ENCODE data around the gene RIN2.
"Not testable (repeated sequence)": the region's sequence is repeated elsewhere in the genome, so short reads cannot be mapped to it uniquely, and the experiment has no call there.

Gene RIN2

GRCh38 chr20:19802492-19803158, 44.6 kb downstream of the RIN2 start:
- TF ChIP-seq BACH2 (CRISPR knock-in tag; IDR thresholded peaks at IDR 0.05; ENCODE audit: borderline replicate concordance): no peak
- TF ChIP-seq ZFP30 (CRISPR knock-in tag; IDR thresholded peaks at IDR 0.05): no peak
- TF ChIP-seq RARB (CRISPR knock-in tag; IDR thresholded peaks at IDR 0.05): no peak
- no peak for TF ChIP-seq SNAI2 (CRISPR knock-in tag; IDR thresholded peaks at IDR 0.05)
- TF ChIP-seq, protein P1, sequence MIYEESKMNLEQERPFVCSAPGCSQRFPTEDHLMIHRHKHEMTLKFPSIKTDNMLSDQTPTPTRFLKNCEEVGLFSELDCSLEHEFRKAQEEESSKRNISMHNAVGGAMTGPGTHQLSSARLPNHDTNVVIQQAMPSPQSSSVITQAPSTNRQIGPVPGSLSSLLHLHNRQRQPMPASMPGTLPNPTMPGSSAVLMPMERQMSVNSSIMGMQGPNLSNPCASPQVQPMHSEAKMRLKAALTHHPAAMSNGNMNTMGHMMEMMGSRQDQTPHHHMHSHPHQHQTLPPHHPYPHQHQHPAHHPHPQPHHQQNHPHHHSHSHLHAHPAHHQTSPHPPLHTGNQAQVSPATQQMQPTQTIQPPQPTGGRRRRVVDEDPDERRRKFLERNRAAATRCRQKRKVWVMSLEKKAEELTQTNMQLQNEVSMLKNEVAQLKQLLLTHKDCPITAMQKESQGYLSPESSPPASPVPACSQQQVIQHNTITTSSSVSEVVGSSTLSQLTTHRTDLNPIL (CRISPR knock-in tag; IDR thresholded peaks at IDR 0.05; ENCODE audit: low read depth): no peak
- ATAC-seq: peak; percentile 73

GRCh38 chr20:19806276-19806675, 48.2 kb downstream of the RIN2 start:
- not testable (repeated sequence) for ATAC-seq

DNA sequence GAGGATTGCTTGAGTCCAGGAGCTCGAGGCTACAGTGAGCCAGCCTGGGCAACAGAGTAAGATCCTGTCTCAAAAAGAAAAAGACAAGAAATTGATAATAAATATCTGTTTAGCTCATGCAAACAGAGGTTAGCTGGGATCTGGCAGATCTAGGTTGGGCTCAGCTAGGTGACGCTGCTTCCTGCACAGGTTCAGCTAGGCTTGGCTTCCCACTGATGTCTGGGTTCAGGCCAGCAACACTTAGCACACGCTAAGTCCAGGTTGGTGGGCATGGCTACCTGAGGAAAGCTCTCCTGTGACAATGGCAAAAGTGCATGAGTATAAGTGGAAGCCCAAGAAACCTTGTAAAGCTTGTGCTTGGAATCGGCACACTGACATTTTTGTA, 48.7 kb downstream of the RIN2 start:
- ATAC-seq: peak; percentile 41; the same call in 2 of the 3 replicates
- TF ChIP-seq ZFP3 (CRISPR knock-in tag; IDR thresholded peaks at IDR 0.05) (no peak), PPARA (CRISPR knock-in tag; IDR thresholded peaks at IDR 0.05; ENCODE audit: borderline replicate concordance) (no peak), TCF4 (CRISPR knock-in tag; IDR thresholded peaks at IDR 0.05; ENCODE audit: borderline replicate concordance) (no peak), ESRRG (CRISPR knock-in tag; IDR thresholded peaks at IDR 0.05) (no peak), ZC3H10 (CRISPR knock-in tag; IDR thresholded peaks at IDR 0.05) (no peak), RARB (CRISPR knock-in tag; IDR thresholded peaks at IDR 0.05) (no peak), BACH2 (CRISPR knock-in tag; IDR thresholded peaks at IDR 0.05; ENCODE audit: borderline replicate concordance) (no peak), ZNF565 (CRISPR knock-in tag; conservative IDR thresholded peaks at IDR 0.05; ENCODE audit: low read depth) (no peak), SNAI2 (CRISPR knock-in tag; IDR thresholded peaks at IDR 0.05) (no peak), ARNTL (CRISPR knock-in tag; IDR thresholded peaks at IDR 0.05; ENCODE audit: borderline replicate concordance, low read depth) (no peak), PATZ1 (CRISPR knock-in tag; IDR thresholded peaks at IDR 0.05; ENCODE audit: borderline replicate concordance) (no peak)

DNA sequence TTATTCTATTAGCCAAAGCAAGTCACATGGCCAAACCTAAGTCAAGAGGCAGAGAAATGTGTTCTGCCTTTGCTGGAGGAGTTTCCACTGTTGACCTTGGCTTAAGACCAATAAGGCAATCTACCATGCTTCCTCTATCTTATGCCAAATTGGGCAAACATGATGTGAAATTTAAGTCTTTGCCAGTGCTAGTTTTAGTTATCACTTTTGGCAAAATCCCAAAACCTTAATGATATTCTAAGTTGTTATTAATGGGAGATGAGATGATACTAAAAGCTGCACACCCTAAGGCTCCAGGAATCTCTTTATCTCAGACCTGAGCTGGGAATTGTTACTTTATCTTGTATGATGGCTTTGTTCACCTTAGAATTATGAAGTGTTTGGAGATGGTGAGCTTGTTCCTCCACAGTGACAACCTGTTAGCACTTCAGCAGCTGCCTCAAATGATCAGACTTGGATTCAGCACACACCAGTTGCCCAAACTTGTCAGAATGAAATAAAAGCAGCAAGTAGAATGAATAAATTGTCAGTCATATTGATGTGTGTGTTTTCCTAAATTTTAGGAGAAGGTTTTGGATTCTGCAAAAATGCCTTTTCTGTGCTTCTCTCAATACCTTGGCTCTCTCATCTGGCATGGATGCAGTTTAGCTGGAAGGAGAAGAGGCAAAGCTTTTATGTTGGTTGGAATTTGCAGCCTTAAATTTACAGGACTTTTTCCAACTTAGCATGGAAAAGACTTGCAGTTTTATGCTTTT, 49.3 kb downstream of the RIN2 start:
- TF ChIP-seq PPARA (CRISPR knock-in tag; IDR thresholded peaks at IDR 0.05; ENCODE audit: borderline replicate concordance): no peak
- TF ChIP-seq TCF4 (CRISPR knock-in tag; IDR thresholded peaks at IDR 0.05; ENCODE audit: borderline replicate concordance): 0 out of 2 replicates have a peak, but pooled peaks have one; percentile 21
- TF ChIP-seq, protein P2, sequence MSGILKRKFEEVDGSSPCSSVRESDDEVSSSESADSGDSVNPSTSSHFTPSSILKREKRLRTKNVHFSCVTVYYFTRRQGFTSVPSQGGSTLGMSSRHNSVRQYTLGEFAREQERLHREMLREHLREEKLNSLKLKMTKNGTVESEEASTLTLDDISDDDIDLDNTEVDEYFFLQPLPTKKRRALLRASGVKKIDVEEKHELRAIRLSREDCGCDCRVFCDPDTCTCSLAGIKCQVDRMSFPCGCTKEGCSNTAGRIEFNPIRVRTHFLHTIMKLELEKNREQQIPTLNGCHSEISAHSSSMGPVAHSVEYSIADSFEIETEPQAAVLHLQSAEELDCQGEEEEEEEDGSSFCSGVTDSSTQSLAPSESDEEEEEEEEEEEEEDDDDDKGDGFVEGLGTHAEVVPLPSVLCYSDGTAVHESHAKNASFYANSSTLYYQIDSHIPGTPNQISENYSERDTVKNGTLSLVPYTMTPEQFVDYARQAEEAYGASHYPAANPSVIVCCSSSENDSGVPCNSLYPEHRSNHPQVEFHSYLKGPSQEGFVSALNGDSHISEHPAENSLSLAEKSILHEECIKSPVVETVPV (CRISPR knock-in tag; IDR thresholded peaks at IDR 0.05): no peak
- TF ChIP-seq SNAI2 (CRISPR knock-in tag; IDR thresholded peaks at IDR 0.05): 0 out of 2 replicates have a peak, but pooled peaks have one; percentile 27
- TF ChIP-seq ISL1 (CRISPR knock-in tag; IDR thresholded peaks at IDR 0.05): peak; percentile 79
- TF ChIP-seq ESRRG (CRISPR knock-in tag; IDR thresholded peaks at IDR 0.05): no peak
- TF ChIP-seq, protein P3, sequence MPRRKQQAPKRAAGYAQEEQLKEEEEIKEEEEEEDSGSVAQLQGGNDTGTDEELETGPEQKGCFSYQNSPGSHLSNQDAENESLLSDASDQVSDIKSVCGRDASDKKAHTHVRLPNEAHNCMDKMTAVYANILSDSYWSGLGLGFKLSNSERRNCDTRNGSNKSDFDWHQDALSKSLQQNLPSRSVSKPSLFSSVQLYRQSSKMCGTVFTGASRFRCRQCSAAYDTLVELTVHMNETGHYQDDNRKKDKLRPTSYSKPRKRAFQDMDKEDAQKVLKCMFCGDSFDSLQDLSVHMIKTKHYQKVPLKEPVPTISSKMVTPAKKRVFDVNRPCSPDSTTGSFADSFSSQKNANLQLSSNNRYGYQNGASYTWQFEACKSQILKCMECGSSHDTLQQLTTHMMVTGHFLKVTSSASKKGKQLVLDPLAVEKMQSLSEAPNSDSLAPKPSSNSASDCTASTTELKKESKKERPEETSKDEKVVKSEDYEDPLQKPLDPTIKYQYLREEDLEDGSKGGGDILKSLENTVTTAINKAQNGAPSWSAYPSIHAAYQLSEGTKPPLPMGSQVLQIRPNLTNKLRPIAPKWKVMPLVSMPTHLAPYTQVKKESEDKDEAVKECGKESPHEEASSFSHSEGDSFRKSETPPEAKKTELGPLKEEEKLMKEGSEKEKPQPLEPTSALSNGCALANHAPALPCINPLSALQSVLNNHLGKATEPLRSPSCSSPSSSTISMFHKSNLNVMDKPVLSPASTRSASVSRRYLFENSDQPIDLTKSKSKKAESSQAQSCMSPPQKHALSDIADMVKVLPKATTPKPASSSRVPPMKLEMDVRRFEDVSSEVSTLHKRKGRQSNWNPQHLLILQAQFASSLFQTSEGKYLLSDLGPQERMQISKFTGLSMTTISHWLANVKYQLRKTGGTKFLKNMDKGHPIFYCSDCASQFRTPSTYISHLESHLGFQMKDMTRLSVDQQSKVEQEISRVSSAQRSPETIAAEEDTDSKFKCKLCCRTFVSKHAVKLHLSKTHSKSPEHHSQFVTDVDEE (CRISPR knock-in tag; IDR thresholded peaks at IDR 0.05): 0 out of 2 replicates have a peak, but pooled peaks have one; percentile 20
- ATAC-seq: peak; percentile 81

Data from SK-N-SH treated with all-trans-retinoic acid at 6 μM for 48 hours (cell line).